HepG2 (cell line): ENCODE measurements around the gene C11orf86. TPM values are rescaled to one million over a fixed set of nuclear protein-coding genes. Genes with fewer than 3 reads are reported as not detected.

Experiments
- AHR ChIP-seq: IDR thresholded peaks from 2 replicates; pipeline ENCODE4 v1.6.1; 2018; ENCODE audit warnings: missing genetic modification reagents, missing compliant biosample characterization
- CBFB ChIP-seq: sonication (generic); formaldehyde crosslinking; IDR thresholded peaks from 2 replicates; pipeline ENCODE4 v1.4.0; 2020; ENCODE audit warnings: missing genetic modification reagents
- TEAD3 ChIP-seq: optimal IDR thresholded peaks from 2 replicates; pipeline ENCODE3; 2016; ENCODE audit warnings: borderline replicate concordance
- ZNF138 ChIP-seq: sonication (generic); formaldehyde crosslinking; IDR thresholded peaks from 2 replicates; pipeline ENCODE4 v1.5.0; 2020; ENCODE audit warnings: mild to moderate bottlenecking, low read depth, missing genetic modification reagents
- ZNF296 ChIP-seq: sonication (generic); formaldehyde crosslinking; conservative IDR thresholded peaks from 2 replicates; pipeline ENCODE4 v1.5.0; 2020; ENCODE audit warnings: mild to moderate bottlenecking, missing genetic modification reagents
- ZNF746 ChIP-seq: sonication (generic); formaldehyde crosslinking; IDR thresholded peaks from 2 replicates; pipeline ENCODE4 v1.8.0; 2022; ENCODE audit warnings: mild to moderate bottlenecking, missing genetic modification reagents
- polyA plus RNA-seq, 8 experiments: library from polyadenylated mRNA; depleted of rRNA in 3 of 8; stranded (reverse) in 7 of 8; unstranded in 1 of 8; fragments of >200 nt; fragmentation: Illumina TruSeq in 4 of 8; extraction: Trizol in 4 of 8; gene quantifications; 2 replicates each; pipeline versions ENCODE4 v1.2.1 to v1.2.3, GENCODE V29; 2011 to 2016; ENCODE audit warnings: low read depth in 4 of 8, missing spikeins in 1 of 8, mixed read lengths in 1 of 8; ENCODE audit not compliant: insufficient read depth in 1 of 8
- total RNA-seq, 5 experiments: library from RNA; depleted of rRNA; stranded (reverse); fragments of >200 nt; fragmentation: Illumina TruSeq; extraction: Trizol; gene quantifications; 2 replicates each; pipeline ENCODE4 v1.2.3, GENCODE V29; 2016; ENCODE audit warnings: low read depth in 1 of 5
- TF ChIP-seq, protein P1 (sequence below): sonication (generic); formaldehyde crosslinking; IDR thresholded peaks from 2 replicates; pipeline ENCODE4 v1.5.0; 2020; ENCODE audit warnings: missing genetic modification reagents
- TF ChIP-seq, protein P2 (sequence below): sonication (generic); formaldehyde crosslinking; IDR thresholded peaks from 2 replicates; pipeline ENCODE4 v1.5.0; 2020; ENCODE audit warnings: mild to moderate bottlenecking, low read depth, missing genetic modification reagents, borderline replicate concordance
- TF ChIP-seq, protein P3 (sequence below): IDR thresholded peaks from 2 replicates; pipeline ENCODE4 v1.6.1; 2016
- TF ChIP-seq, protein P4 (sequence below): sonication (generic); formaldehyde crosslinking; IDR thresholded peaks from 2 replicates; pipeline ENCODE4 v1.4.0; 2020; ENCODE audit warnings: mild to moderate bottlenecking, missing genetic modification reagents
- TF ChIP-seq, protein P5 (sequence below): sonication (generic); formaldehyde crosslinking; IDR thresholded peaks from 2 replicates; pipeline ENCODE4 v1.5.1; 2020; ENCODE audit warnings: missing genetic modification reagents, mild to moderate bottlenecking, borderline replicate concordance

The C11orf86 gene
- total and polyA plus RNA-seq, 2 of the 13 experiments (the other 11 are each of a cell fraction or from before 2014, with no cell fraction given) = 0.11 to 0.18 TPM

DNA sequence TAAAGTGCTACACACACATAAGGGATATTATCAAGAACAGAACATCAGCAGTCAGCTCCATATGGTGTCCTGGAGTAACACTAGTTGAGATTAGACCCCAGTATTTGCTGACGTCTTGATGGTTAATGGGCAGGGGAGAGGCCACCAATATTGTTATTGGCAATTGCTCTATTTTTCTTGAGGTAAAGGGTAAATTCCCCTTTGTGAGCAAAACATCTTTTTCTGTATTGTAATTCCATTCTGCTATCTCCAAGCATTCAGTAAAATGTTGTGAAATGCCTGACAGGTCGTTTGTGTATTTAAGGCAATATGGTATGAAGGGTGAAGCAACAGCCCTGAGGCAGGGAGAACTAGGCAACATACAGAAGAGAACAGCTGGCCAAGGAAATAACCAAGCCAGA, 38.8 kb upstream of the C11orf86 start (continued):
- peak; percentile 24 for TF ChIP-seq TEAD3 (CRISPR knock-in tag)
- TF ChIP-seq, protein P1, sequence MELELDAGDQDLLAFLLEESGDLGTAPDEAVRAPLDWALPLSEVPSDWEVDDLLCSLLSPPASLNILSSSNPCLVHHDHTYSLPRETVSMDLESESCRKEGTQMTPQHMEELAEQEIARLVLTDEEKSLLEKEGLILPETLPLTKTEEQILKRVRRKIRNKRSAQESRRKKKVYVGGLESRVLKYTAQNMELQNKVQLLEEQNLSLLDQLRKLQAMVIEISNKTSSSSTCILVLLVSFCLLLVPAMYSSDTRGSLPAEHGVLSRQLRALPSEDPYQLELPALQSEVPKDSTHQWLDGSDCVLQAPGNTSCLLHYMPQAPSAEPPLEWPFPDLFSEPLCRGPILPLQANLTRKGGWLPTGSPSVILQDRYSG (CRISPR knock-in tag) = no peak
- TF ChIP-seq, protein P2, sequence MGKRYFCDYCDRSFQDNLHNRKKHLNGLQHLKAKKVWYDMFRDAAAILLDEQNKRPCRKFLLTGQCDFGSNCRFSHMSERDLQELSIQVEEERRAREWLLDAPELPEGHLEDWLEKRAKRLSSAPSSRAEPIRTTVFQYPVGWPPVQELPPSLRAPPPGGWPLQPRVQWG (CRISPR knock-in tag) = no peak
- TF ChIP-seq ZNF746 = no peak
- TF ChIP-seq, protein P3, sequence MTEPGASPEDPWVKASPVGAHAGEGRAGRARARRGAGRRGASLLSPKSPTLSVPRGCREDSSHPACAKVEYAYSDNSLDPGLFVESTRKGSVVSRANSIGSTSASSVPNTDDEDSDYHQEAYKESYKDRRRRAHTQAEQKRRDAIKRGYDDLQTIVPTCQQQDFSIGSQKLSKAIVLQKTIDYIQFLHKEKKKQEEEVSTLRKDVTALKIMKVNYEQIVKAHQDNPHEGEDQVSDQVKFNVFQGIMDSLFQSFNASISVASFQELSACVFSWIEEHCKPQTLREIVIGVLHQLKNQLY = no peak
- no peak for TF ChIP-seq CBFB (CRISPR knock-in tag)
- TF ChIP-seq AHR = no peak
- TF ChIP-seq, protein P4, sequence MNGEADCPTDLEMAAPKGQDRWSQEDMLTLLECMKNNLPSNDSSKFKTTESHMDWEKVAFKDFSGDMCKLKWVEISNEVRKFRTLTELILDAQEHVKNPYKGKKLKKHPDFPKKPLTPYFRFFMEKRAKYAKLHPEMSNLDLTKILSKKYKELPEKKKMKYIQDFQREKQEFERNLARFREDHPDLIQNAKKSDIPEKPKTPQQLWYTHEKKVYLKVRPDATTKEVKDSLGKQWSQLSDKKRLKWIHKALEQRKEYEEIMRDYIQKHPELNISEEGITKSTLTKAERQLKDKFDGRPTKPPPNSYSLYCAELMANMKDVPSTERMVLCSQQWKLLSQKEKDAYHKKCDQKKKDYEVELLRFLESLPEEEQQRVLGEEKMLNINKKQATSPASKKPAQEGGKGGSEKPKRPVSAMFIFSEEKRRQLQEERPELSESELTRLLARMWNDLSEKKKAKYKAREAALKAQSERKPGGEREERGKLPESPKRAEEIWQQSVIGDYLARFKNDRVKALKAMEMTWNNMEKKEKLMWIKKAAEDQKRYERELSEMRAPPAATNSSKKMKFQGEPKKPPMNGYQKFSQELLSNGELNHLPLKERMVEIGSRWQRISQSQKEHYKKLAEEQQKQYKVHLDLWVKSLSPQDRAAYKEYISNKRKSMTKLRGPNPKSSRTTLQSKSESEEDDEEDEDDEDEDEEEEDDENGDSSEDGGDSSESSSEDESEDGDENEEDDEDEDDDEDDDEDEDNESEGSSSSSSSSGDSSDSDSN (CRISPR knock-in tag) = no peak
- no peak for TF ChIP-seq ZNF138
- TF ChIP-seq, protein P5, sequence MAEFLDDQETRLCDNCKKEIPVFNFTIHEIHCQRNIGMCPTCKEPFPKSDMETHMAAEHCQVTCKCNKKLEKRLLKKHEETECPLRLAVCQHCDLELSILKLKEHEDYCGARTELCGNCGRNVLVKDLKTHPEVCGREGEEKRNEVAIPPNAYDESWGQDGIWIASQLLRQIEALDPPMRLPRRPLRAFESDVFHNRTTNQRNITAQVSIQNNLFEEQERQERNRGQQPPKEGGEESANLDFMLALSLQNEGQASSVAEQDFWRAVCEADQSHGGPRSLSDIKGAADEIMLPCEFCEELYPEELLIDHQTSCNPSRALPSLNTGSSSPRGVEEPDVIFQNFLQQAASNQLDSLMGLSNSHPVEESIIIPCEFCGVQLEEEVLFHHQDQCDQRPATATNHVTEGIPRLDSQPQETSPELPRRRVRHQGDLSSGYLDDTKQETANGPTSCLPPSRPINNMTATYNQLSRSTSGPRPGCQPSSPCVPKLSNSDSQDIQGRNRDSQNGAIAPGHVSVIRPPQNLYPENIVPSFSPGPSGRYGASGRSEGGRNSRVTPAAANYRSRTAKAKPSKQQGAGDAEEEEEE (CRISPR knock-in tag) = no peak
- TF ChIP-seq ZNF296 (CRISPR knock-in tag) = no peak
- TF ChIP-seq, all 625 proteins: peak for 7
